HG03342 (cell line): Measurements from ENCODE around the gene TTYH3.

Experiments
- ATAC-seq: cut with Tn5 transposase; IDR thresholded peaks from one replicate; pipeline ENCODE4 v1.9.1; 2021; ENCODE audit warnings: mild to moderate bottlenecking, moderate library complexity; ENCODE audit not compliant: unreplicated experiment

TTYH3 gene

GRCh38 chr7:2634267-2635145, 2.7 kb downstream of the TTYH3 start:
- ATAC-seq: no peak

GRCh38 chr7:2635148-2635668, 3.4 kb downstream of the TTYH3 start:
- no peak for ATAC-seq

GRCh38 chr7:2635810-2636701, 4.3 kb downstream of the TTYH3 start:
- no peak for ATAC-seq

- ATAC-seq: no peak
Observed at GRCh38 chr7:2637066-2637471, 5.3 kb downstream of the TTYH3 start.

GRCh38 chr7:2637505-2638223, 5.9 kb downstream of the TTYH3 start:
- no peak for ATAC-seq

- ATAC-seq: no peak
Observed at GRCh38 chr7:2638224-2638991, 6.6 kb downstream of the TTYH3 start.

GRCh38 chr7:2639181-2639681, 7.4 kb downstream of the TTYH3 start:
- no peak for ATAC-seq

- ATAC-seq: no peak
Observed at GRCh38 chr7:2639695-2640481, 8.1 kb downstream of the TTYH3 start.

- ATAC-seq: no peak
Observed at GRCh38 chr7:2640482-2640830, 8.7 kb downstream of the TTYH3 start.

GRCh38 chr7:2640846-2641316, 9.1 kb downstream of the TTYH3 start:
- no peak for ATAC-seq

- ATAC-seq: peak; percentile 48
Observed at GRCh38 chr7:2641406-2642393, 9.9 kb downstream of the TTYH3 start.

- ATAC-seq: no peak
Observed at GRCh38 chr7:2643386-2644219, 11.8 kb downstream of the TTYH3 start.

- no peak for ATAC-seq
Observed at GRCh38 chr7:2644220-2644561, 12.4 kb downstream of the TTYH3 start.

- ATAC-seq: no peak
Observed at GRCh38 chr7:2644562-2645273, 12.9 kb downstream of the TTYH3 start.

- no peak for ATAC-seq
Observed at GRCh38 chr7:2645274-2645868, 13.6 kb downstream of the TTYH3 start.

GRCh38 chr7:2646336-2646679, 14.5 kb downstream of the TTYH3 start:
- no peak for ATAC-seq
